HG03354 (cell line): ENCODE measurements around the gene SRSF9.
"Not testable (repeated sequence)": the region's sequence is repeated elsewhere in the genome, so short reads cannot be mapped to it uniquely, and the experiment has no call there.

Source experiments
- ATAC-seq: cut with Tn5 transposase; IDR thresholded peaks from one replicate; pipeline ENCODE4 v1.9.1; 2021; ENCODE audit warnings: mild to moderate bottlenecking; ENCODE audit not compliant: unreplicated experiment, poor library complexity, severe bottlenecking

Gene SRSF9

DNA sequence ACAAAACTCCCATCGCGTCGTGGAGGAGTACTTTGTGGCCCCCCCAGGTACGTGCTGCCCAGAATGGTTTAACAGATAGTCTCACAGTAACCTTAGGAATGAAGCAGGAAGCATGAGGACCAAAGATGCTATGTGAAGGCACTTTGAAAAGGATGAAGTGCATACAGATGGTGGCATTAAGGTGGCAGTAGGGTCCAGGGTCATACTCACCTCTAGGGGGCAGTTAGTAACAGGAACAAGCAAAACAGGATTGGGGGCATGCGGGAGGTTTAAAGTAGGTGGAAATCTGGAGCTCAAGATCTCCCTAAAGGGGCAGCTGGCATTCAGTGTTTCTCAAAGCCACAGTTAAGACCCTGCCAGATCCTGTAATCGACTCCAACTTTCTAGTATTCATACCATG, 12.4 kb downstream of the SRSF9 start:
- ATAC-seq, result no peak

- no peak for ATAC-seq
Measured at GRCh38 chr12:120455302-120455701, 14.2 kb downstream of the SRSF9 start.

DNA sequence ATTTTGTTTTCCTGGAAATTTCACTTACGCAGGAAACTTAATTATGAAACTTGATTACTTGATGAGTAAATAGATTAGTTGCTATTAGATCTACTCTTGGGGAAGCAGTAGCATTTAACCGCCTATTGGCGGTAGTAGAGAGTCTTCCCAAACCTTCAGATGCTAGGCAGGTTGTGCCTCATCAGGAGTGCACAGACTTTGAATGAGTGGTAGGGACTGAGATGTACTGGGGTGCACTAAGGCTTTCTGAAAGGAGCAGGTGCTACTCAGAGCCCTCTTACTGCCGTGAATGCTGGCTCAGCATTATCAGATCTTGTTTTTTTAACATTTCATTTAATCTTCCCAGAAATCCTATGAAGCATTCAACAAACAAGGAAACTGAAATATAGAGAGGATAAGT, 15.6 kb downstream of the SRSF9 start:
- peak; percentile 63 for ATAC-seq

DNA sequence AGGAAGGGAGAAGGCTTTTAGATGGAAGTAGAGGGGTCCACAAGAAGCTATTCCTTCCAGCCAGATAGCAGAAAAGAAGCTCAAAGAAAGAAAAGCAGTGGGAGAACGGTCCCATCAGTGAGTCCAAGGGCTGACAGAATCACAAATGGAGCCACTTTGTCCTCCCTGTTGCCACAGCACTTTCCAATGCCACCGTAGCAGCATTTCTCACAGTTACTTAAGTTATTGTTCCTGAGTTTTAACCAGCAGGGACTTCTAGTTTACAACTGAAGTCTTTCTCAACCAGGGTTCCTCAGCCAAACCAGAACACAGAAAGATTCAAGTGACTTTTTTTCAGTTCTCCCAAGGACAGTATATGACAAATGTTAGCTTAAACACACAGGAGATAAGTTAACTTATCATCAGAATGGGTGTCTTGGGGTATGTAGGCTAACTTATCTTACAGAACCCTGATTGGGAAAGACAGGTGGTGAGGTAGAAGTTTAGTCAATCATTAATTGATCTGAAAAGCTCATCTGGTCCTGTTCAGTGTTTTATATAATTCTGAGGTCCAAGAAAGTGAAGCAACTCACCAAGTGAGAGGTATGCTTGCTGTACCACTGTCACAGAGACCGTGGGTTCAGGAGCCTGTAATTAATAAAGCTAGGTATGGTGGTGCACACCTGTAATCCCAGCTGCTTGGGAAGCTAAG, 16.3 kb downstream of the SRSF9 start:
- no peak for ATAC-seq

- ATAC-seq, result not testable (repeated sequence)
Measured at GRCh38 chr12:120452524-120452923, 17.0 kb downstream of the SRSF9 start.

- ATAC-seq, result no peak
Measured at GRCh38 chr12:120447992-120448391, 21.6 kb downstream of the SRSF9 start.

GRCh38 chr12:120446844-120447178, 22.7 kb downstream of the SRSF9 start:
- ATAC-seq, result not testable (repeated sequence)

GRCh38 chr12:120445911-120446843, 23.4 kb downstream of the SRSF9 start, which contains the start of the genes GATC and TRIAP1:
TSS of gene GATC (plus strand) at chr12:120446444. CDS start at chr12:120446481, 37 bp downstream.
TSS of gene TRIAP1 (minus strand) at chr12:120446384. CDS start at chr12:120446372, 12 bp downstream.
- peak; percentile 94 for ATAC-seq

DNA sequence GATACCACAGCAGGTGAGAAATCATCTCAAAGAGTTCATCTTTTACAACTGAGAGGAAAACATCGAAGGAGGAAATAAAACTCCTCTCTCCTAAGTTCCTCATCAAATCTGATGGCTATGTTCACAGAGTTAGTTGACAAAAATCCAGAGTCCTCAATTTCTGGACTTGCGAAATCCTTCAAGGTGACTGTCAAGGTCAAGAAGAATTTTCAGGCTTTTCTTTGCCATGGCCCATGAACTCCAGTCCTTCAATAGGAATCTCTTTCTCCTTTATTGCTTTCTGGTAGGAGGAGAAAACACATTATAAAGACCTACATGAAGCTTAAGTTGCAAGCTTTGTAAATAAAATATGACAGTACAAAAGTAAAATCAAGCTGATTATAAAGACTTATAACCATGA, 24.9 kb downstream of the SRSF9 start:
- no peak for ATAC-seq

- ATAC-seq, result no peak
Measured at GRCh38 chr12:120439646-120440247, 29.8 kb downstream of the SRSF9 start.

DNA sequence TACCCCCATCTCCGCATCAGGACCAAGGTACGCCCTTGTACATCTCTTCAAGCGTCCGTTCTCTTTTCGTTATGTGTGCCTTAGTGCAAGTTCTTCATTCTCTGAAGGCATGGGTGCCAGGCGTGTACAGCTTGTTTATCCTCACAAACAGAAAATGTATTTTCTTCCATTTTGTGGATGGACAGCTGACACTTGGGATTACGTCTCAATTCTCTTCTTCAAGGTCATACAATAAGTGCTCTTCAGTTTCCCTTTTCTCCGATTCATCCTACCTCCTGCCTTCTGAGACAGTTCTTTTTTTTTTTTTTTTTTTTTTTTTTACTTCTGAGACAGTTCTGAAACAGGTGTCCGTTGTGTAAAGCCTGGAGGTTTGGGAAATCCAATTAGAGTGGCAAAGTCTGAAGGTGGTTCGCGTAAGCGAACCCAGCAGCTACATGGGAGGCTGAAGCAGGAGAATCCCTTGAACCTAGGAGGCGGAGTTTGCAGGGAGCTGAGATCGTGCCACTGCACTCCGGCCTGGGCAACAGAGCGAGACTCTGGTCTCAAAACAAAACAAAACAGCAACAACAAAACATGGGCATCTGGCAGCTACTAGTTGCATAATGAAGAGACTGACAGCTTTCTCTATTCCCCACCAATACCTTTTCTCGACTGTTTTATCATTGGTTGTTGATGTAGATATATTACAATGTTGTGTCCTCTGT, 30.9 kb downstream of the SRSF9 start:
- ATAC-seq, result peak; percentile 11

- peak; percentile 95 for ATAC-seq
Measured at GRCh38 chr12:120437735-120438494, 31.6 kb downstream of the SRSF9 start, which contains the start of gene COX6A1. TSS of gene COX6A1 (plus strand) at chr12:120438113. CDS start at chr12:120438127, 14 bp downstream.

DNA sequence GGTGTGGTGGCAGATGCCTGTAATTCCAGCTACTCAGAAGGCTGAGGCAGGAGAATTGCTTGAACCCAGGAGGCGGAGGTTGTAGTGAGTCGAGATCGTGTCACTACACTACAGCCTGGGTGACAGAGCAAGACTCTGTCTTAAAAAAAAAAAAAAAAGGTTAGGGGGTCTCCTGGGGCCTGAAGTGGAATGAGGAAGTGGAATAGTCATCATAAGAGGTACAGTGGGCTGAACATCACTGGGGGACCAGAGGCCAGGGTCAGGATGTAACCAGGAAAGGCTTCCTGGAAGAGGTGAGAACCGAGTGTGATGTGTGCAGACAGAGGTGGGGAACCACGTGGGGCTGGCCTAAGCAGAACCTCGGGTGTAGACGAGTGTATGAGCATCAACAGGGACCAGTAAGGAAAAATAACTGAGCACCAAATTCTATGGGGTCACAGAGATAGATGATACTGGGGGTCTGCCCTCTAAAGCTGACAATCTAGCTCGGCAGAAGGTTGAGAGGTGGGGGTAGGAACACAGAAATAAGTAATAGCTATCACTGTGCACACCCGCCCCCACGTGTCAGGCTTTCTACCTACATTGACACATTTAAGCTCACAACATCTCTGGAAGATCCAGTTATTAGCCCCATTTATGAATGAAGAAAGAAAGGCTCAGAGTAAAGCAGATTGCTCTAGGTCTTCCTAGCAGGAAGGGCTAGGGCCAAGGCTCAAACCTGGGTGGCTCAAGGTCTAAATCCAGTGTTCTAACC, 36.6 kb downstream of the SRSF9 start:
- no peak for ATAC-seq

DNA sequence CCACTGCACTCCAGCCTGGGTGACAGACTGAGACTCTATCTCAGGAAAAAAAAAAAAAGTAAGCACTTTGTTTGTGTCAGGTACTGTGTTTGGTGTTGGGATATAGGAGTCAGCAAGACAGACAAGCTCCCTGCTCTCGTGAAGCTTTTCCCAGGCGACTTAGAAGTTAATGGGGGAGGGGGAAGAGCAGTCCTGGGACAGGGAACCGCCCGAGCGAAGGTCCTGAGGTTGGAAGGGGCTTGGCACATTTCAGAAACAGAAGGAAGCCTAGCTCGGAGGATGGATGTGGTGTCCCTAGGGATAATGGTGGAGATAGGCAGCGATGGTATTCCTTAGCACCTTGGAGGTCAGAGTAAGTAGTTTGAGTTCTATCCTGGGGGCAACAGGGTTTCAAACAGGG, 40.2 kb downstream of the SRSF9 start:
- no peak for ATAC-seq

DNA sequence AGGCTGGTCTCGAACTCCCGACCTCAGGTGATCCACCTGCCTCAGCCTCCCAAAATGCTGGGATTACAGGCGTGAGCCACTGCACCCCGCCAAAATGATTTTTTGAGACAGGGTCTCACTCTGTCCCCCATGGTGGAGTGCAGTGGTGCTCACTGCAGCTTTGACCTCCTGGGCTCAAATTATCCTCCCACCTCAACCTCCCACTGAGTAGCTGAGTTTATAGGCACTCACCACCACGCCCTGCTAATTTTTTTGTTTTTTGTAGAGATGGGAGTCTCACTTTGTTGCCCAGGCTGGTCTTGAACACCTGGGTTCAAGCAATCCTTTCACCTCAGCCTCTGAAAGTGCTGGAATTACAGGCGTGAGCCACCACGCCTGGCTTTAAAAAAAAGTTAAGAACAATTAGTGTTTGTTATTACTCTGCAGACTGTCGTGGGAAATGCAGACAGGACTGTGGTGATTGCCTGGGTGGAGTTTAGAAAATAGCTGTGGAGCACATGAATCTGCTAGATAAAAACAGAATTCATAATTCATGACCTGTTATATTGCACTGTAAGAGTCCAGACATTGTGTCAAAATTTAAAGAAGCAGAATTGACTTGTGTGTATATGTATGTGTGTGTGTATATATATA, 40.8 kb downstream of the SRSF9 start:
- ATAC-seq, result no peak

DNA sequence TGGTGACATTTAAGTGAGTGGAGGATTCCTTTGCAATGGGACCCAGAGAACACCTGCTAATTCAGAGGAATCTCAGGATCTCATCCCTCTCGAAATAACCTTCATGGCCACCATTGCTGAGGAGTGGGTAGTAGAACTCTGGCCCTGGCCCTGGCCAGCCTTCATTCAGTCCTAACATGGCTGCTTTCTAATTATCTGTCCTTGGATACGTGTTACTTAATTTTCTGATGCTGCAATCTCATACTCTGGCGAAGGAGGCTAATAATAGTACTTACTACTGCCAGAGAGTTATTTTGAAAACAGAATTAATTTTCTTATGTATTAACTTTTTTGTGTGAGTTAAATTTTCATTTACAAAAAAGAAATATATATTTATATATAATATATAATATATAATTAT, 43.8 kb downstream of the SRSF9 start:
- no peak for ATAC-seq

GRCh38 chr12:120422892-120423456, 46.6 kb downstream of the SRSF9 start:
- no peak for ATAC-seq

GRCh38 chr12:120421701-120422100, 47.8 kb downstream of the SRSF9 start:
- ATAC-seq, result no peak
